ENCODE data around the gene TEKTIP1.
A peak's percentile ranks its signal among the peaks of the same experiment; 100 is the strongest.

TEKTIP1 gene

DNA sequence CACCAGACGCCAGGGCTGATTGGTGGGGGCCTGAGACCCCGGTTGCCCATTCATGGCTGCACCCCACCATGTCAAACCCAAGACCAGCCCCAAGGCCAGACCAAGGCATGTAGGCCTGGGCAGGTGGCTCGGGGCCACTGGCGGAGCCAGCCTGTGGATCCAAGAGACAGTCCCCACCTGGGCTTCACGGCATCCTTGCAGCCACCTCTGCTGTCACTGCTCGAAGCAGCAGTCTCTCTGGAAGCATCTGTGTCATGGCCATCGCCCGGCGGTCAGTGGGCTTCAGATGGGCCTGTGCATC lies 3.8 kb upstream of the TEKTIP1 start:
- no peak overlapping the region for H3K4me3 Mint-ChIP-seq
- peaks cover 2% of the 10 kb centered on the region for H3K9me3 Mint-ChIP-seq
- DNase-seq, result no peak
- no peaks in the 10 kb centered on the region for H3K4me1 Mint-ChIP-seq (ENCODE audit: low read depth)
- H3K27ac Mint-ChIP-seq, result peak overlapping the region; percentile 68
- H3K36me3 Mint-ChIP-seq (ENCODE audit: low read depth), result peaks cover 70% of the 10 kb centered on the region
- H3K27me3 Mint-ChIP-seq, result no peaks in the 10 kb centered on the region

DNA sequence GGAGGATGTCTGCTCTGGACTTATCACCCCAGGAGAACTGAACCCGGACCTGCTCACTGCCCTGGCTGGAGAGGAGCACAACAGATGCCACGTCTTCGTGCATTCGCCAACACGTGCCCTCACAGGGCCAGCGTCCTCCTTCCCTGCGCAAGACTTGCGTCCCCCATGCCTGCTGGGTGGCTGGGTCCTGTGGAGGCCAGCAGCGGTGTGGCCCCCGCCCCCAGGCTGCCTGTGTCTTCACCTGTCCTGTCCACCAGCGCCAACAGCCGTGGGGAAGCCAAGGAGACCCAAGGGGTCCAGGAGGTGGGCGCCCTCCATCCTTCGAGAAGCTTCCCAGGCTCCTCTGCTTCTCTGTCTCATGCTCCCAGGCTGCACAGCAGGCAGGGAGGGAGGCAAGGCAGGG lies 3.4 kb upstream of the TEKTIP1 start:
- Mint-ChIP-seq H3K4me1 (ENCODE audit: low read depth) (no peaks in the 10 kb centered on the region), H3K36me3 (ENCODE audit: low read depth) (peaks cover 70% of the 10 kb centered on the region), H3K27ac (no peak overlapping the region), H3K27me3 (no peaks in the 10 kb centered on the region), H3K9me3 (peaks cover 2% of the 10 kb centered on the region), H3K4me3 (no peak overlapping the region)
- no peak for DNase-seq

DNA sequence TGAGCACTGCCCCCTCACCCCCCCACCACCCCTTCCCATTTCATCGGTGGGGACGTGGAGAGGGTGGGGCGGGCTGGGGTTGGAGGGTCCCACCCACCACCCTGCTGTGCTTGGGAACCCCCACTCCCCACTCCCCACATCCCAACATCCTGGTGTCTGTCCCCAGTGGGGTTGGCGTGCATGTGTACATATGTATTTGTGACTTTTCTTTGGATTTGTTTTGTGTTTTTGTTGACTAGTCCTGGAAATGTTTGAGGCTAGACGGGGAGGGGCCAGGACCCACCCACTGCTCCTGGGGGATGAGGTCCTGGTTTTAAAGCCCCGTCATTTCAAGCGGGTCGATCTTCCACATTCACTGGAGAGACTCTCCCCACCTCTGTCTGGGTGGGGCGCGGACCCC lies 3.0 kb upstream of the TEKTIP1 start:
- H3K4me3 Mint-ChIP-seq, result no peak overlapping the region
- no peaks in the 10 kb centered on the region for H3K4me1 Mint-ChIP-seq (ENCODE audit: low read depth)
- H3K27ac Mint-ChIP-seq, result peak overlapping the region; percentile 81
- DNase-seq, result no peak
- peaks cover 70% of the 10 kb centered on the region for H3K36me3 Mint-ChIP-seq (ENCODE audit: low read depth)
- peaks cover 2% of the 10 kb centered on the region for H3K9me3 Mint-ChIP-seq
- no peaks in the 10 kb centered on the region for H3K27me3 Mint-ChIP-seq

DNA sequence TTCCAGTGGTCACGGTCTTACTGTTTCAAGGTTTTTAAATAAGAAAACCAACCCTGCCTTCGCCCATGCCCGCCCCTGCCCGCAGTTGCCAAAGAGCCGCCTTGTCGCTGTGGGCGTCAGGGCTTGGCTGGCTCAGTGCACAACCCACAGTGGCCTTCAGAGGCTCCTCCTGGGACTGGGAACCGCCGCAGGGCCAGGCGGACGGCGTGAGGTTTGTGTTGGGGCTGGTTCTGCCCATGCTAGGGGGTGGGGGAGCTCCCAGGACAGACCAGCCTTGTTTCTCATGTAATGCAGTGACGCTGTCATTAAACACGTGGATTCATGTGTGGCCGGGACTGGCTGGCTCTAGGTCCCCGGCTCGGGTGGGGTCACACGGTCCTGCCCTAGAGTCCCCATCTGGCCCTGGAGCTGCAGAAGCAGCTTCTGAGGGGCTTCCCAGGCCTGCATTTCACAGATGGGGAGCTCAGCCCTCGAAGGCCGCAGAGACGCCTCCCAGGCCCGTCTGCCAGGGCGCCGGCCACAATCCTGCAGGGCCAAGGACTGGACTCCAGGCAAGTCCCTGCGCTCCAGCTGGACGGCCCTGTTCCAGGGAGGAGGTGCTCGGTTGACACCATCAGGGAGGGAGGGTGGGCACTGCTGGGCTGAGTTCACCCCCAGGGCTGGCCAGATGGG lies 2.4 kb upstream of the TEKTIP1 start:
- Mint-ChIP-seq H3K27me3 (no peaks in the 10 kb centered on the region), H3K27ac (peak overlapping the region; percentile 81), H3K9me3 (peaks cover 2% of the 10 kb centered on the region), H3K4me1 (ENCODE audit: low read depth) (no peaks in the 10 kb centered on the region), H3K4me3 (no peak overlapping the region), H3K36me3 (ENCODE audit: low read depth) (peaks cover 64% of the 10 kb centered on the region)
- DNase-seq, result no peak

DNA sequence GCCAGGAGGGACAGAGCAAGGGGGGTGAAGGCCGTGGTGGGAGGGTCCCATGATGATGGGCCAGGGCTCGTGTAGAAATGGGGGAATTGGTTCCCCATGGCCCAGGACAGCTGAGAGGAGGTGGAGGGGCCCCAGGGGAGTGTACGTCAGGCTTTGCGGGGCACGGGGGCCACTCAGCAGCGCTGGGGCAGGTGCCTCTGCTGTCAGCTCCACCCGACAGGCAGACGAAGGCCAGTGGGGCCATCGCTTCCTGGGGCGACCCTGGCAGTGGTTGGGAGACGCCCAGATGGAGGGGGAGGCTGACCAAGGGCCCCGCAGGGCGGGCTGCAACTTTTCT lies 1.9 kb upstream of the TEKTIP1 start:
- Mint-ChIP-seq H3K9me3 (peaks cover 2% of the 10 kb centered on the region), H3K4me3 (no peak overlapping the region), H3K4me1 (ENCODE audit: low read depth) (no peaks in the 10 kb centered on the region), H3K27me3 (no peaks in the 10 kb centered on the region), H3K27ac (peak overlapping the region; percentile 76), H3K36me3 (ENCODE audit: low read depth) (peaks cover 66% of the 10 kb centered on the region)
- no peak for DNase-seq

DNA sequence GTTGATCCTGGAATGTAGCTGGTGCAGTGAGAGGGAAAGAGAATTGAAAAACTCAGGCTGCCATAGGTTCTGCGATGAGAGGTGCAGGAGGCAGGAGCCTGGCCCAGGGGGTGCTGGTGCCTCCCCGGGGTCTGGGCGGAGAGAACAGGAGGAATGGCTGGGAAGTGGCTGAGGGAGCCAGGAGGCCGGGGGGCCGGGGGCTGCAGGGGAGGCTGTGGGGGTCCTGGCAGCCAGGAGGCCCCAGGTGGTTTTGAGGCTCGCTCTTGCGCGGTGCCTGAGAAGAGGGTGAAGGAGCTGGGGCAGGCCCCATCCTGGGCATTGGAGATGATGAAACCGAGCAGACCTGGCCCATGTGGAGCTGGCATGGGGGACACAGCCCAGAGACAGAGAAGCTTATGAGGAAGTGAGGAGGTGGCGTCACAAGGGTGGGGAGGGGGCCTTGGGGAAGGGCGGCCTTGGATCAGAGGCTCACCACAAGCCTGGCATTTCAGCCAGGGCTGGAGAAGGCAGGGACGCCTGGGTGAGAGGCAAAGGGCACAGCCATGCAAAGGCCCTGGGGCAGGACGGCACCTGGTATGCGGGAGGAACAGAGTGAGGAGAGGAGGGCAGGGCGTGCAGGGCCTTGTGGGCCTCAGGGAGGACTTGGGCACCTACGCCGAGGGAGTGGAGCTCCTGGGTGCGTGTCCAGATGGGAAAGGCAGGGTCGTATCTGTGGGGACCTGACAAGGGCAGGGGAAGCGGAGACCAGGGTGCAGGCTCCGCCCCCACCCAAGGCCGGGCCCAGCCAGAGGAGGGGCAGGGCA lies 1.3 kb upstream of the TEKTIP1 start:
- Mint-ChIP-seq H3K27ac (peak overlapping the region; percentile 76), H3K27me3 (no peaks in the 10 kb centered on the region), H3K36me3 (ENCODE audit: low read depth) (peaks cover 61% of the 10 kb centered on the region), H3K4me1 (ENCODE audit: low read depth) (no peaks in the 10 kb centered on the region), H3K4me3 (no peak overlapping the region), H3K9me3 (peaks cover 2% of the 10 kb centered on the region)
- DNase-seq, result no peak

DNA sequence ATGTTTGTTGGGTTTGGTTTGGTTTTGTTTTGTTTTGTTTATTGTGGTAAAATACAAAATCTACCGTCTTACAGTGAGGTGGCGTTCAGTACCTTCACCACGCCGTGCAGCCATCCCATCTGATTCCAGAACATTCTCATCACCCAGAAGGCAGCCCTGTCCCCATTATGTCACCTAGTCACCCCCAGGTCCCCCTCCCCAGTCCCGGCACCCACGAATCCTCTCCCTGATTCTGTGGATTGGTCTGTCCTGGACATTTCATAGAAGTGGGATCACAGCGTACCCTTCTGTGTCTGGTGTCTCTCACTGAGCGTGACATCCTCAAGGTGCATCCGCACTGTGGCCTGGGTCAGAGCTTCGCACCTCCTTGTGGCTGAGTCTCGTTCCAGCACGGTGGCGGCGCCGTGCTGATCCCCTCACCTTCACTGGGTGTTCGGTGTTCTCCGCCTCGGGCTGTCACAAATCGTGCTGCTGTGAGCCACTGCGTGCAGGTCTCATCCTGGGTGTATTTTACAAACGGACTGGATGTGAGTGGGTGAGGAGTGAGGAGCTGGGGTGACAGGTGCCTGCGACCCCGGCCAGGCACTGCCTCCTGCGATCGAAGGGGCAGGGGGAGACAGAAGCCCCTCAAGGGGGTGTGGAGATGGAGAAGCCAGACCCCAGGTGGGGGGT lies 580 bp upstream of the TEKTIP1 start:
- Mint-ChIP-seq H3K27me3 (no peaks in the 10 kb centered on the region), H3K4me1 (ENCODE audit: low read depth) (no peaks in the 10 kb centered on the region), H3K4me3 (no peak overlapping the region), H3K27ac (peak overlapping the region; percentile 57), H3K36me3 (ENCODE audit: low read depth) (peaks cover 56% of the 10 kb centered on the region), H3K9me3 (peaks cover 2% of the 10 kb centered on the region)
- DNase-seq, result no peak

DNA sequence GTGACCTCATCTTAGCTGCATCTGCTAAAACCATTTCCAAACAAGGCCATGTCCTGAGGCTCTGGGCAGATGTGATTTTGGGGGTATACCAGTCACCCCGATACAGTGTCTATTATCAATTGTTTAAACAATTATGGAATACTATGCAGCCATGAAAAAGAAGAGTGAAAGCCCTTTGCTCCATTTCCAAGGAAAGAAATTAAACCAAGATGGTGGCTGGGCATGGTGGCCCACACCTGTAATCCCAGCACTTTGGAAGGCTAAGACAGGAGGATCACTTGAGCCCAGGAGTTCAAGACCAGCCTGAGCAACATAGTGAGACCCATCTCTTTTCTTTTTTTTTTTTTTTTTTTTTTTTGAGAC lies 763 bp downstream of the TEKTIP1 start:
- no peaks in the 10 kb centered on the region for H3K4me1 Mint-ChIP-seq (ENCODE audit: low read depth)
- peaks cover 49% of the 10 kb centered on the region for H3K36me3 Mint-ChIP-seq (ENCODE audit: low read depth)
- H3K27me3 Mint-ChIP-seq, result no peaks in the 10 kb centered on the region
- H3K27ac Mint-ChIP-seq, result peak overlapping the region; percentile 63
- no peak for DNase-seq
- H3K4me3 Mint-ChIP-seq, result no peak overlapping the region
- peaks cover 2% of the 10 kb centered on the region for H3K9me3 Mint-ChIP-seq

DNA sequence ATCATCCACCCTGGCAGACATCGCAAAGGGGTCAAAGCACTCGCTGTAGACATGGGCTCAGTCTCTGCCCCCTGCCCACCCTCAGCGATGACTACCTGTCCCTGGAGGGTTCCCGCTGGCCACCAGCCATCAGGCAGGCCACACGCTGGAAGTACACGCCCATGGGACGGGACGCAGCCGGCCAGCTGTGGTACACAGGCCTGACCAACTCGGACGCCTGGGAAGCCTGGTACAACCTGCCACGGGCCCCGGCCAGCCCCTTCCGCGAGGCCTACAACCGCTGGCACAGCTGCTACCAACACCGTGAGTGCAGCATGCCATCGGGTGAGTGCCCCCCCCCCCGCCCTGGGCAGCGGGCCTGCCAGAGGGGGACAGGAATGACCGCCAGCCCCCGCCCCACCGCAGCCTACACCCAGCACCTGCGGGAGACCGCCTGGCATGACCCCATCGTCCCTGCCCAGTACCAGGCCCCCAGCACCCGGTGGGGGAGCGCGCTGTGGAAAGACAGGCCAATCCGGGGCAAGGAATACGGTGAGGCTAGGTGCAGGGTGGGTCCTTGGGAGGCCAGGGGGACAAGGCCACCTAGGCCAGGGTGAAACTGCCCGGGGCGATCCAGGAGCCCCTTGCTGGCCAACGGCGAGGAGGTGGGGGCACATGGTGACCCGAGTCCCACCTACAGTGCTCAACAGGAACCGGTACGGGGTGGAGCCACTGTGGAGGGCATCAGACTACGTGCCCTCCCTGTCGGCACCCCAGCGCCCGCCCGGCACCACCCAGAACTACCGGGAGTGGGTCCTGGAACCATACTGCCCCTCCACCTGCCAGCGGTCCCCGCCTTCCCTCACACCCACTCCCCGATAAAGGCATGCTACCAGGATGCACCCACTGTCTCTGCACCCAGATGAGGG lies 4.4 kb downstream of the TEKTIP1 start:
- no peak overlapping the region for H3K27ac Mint-ChIP-seq
- peaks cover 52% of the 10 kb centered on the region for H3K36me3 Mint-ChIP-seq (ENCODE audit: low read depth)
- H3K4me1 Mint-ChIP-seq (ENCODE audit: low read depth), result peaks cover 9% of the 10 kb centered on the region
- DNase-seq, result no peak
- peaks cover 2% of the 10 kb centered on the region for H3K9me3 Mint-ChIP-seq
- H3K27me3 Mint-ChIP-seq, result no peaks in the 10 kb centered on the region
- H3K4me3 Mint-ChIP-seq, result no peak overlapping the region

DNA sequence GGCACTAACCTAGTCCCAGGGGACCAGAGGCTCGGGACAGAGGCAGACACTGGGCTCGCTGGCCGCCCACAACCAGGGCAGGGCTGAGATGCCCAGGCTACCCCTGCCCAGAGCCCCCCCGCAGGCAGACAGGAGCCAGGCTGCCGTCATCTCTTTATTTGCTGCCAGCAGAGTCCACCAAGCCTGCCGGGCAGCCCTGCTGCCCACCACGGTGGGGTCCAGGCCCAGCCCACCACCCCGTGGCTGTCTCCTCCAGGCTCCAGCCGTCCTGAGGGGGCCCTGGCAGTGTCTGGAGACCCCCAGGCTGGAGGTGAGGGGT lies 5.0 kb downstream of the TEKTIP1 start:
- no peaks in the 10 kb centered on the region for H3K27me3 Mint-ChIP-seq
- no peak overlapping the region for H3K27ac Mint-ChIP-seq
- H3K36me3 Mint-ChIP-seq (ENCODE audit: low read depth), result peaks cover 53% of the 10 kb centered on the region
- H3K9me3 Mint-ChIP-seq, result peaks cover 2% of the 10 kb centered on the region
- DNase-seq, result no peak
- H3K4me3 Mint-ChIP-seq, result no peak overlapping the region
- H3K4me1 Mint-ChIP-seq (ENCODE audit: low read depth), result peaks cover 9% of the 10 kb centered on the region

DNA sequence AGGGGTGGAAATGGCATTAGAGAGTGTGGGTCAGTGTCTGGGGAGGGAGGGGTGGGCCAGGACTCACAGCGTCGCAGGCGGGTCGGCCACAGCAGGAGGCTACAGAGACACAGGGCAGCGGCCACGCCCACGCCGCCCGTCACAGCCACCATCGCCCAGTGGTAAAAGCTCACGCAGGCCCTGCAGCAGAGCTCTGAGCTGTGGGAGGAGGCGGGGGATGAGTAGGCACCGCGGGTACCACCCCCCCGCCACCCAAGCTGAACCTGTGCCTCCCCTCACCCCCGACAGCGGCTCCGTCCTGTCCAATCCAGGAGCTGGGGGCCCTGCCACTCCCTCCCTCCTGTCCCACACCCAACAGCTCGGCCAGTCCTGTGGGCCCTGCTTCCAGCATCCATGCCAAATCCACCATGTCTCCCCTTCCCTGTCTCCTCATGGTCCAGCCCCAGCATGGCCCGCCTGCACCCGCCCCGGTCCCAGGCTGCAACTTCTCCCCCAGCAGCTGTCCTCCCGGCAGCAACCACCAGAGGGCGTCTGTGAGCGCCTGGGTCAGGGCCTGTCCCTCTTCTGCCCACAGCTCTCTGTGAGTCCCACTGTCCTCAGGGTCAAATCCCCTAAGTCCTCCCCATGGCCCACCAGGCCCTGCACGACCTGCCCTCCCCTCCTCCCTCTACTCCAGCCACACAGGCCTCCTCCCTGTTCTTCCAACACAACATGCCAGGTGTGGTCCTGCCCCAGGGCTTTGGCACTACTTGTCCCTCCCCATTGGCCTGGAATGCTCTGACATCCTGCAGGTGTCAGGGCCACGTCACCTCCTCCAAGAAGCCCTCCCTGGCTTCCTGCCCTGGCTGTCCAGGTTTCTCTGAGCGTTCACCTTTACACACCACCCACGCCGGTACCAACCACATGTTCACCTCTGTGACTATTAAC lies 6.0 kb downstream of the TEKTIP1 start:
- no peaks in the 10 kb centered on the region for H3K9me3 Mint-ChIP-seq
- H3K36me3 Mint-ChIP-seq (ENCODE audit: low read depth), result peaks cover 55% of the 10 kb centered on the region
- H3K27ac Mint-ChIP-seq, result peak overlapping the region; percentile 87
- DNase-seq, result peak; percentile 90
- H3K4me3 Mint-ChIP-seq, result peak overlapping the region; percentile 27
- no peaks in the 10 kb centered on the region for H3K27me3 Mint-ChIP-seq
- peaks cover 9% of the 10 kb centered on the region for H3K4me1 Mint-ChIP-seq (ENCODE audit: low read depth)

DNA sequence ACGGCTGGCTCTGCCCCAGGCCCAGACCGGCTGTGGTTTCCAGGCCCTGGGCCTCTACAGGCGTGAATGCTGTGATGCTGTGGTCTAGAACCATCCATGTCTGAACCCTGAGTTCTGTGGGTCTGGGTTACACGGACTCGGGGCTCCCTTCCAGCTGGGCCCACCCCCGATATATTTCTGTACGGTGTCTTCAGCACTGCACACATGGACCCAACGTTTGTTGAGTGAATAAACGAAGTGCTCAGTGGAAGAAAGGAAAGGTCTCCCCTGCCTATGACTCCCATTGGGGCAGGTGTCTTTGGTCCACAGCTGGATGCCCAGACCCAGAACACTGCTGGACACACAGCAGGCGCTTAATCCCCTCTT lies 6.7 kb downstream of the TEKTIP1 start:
- peaks cover 57% of the 10 kb centered on the region for H3K36me3 Mint-ChIP-seq (ENCODE audit: low read depth)
- peak overlapping the region; percentile 87 for H3K27ac Mint-ChIP-seq
- H3K27me3 Mint-ChIP-seq, result no peaks in the 10 kb centered on the region
- peaks cover 9% of the 10 kb centered on the region for H3K4me1 Mint-ChIP-seq (ENCODE audit: low read depth)
- DNase-seq, result no peak
- H3K9me3 Mint-ChIP-seq, result no peaks in the 10 kb centered on the region
- H3K4me3 Mint-ChIP-seq, result no peak overlapping the region

DNA sequence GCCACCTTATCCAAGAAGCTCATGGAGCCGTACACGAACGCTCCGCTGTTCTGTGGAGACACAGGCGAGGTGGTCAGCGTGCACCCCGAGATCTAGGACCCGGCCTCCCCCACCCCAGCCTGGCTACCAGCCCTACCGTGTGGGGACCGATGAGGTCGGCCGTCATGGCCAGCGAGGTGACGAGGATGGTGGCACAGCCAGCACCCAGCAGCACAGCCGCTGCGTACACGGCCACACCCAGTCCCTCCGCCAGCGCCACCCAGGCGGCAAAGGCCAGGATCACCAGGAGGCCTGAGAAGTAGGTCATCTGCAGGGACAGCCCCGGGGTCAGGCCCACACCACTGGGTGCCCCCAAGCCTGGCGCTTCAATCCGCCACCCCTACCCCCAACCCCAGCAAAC lies 7.1 kb downstream of the TEKTIP1 start:
- Mint-ChIP-seq H3K4me3 (no peak overlapping the region), H3K4me1 (ENCODE audit: low read depth) (peaks cover 12% of the 10 kb centered on the region), H3K27me3 (no peaks in the 10 kb centered on the region), H3K27ac (peak overlapping the region; percentile 87), H3K36me3 (ENCODE audit: low read depth) (peaks cover 61% of the 10 kb centered on the region), H3K9me3 (no peaks in the 10 kb centered on the region)
- no peak for DNase-seq

DNA sequence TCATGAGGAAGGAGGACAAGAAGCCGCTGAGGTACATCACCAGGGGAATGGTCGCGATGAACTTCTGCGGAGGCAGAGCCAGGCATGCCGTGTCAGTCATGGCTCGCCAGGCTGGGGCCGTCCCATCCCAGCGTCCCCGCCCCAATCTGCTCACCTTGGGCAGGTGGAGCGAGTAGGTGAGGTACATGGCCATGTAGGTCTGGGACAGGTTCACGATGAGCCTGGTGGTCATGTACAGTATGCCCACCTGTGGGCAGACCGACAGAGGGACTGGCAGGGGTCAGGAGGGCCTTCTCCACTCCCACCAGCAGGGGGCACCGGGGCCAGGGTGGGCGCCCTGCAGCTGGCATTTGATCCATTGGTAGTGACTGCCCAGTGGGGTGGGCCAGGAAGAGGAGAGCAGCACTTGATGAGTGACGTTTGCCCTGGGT lies 8.3 kb downstream of the TEKTIP1 start:
- Mint-ChIP-seq H3K36me3 (ENCODE audit: low read depth) (peaks cover 63% of the 10 kb centered on the region), H3K4me3 (no peak overlapping the region)
- peak; percentile 59 for DNase-seq

More for the DNA sequence above, 8.3 kb downstream of the TEKTIP1 start:
- no peaks in the 10 kb centered on the region for H3K9me3 Mint-ChIP-seq
- peak overlapping the region; percentile 14 for H3K27ac Mint-ChIP-seq
- no peaks in the 10 kb centered on the region for H3K27me3 Mint-ChIP-seq
- peaks cover 17% of the 10 kb centered on the region for H3K4me1 Mint-ChIP-seq (ENCODE audit: low read depth)

All from activated T-cell treated with anti-CD3 and anti-CD28 coated beads, Interleukin-2, amount 50 U/mL, for 24 hours (primary cell).